Activated T-cell treated with anti-CD3 and anti-CD28 coated beads for 4 hours (primary cell): ENCODE data around the gene C20orf202.
"Not testable (repeated sequence)": the region's sequence is repeated elsewhere in the genome, so short reads cannot be mapped to it uniquely, and the experiment has no call there.

Experiments used
- DNase-seq: peaks from one replicate; pipeline ENCODE4 v3.0.0-alpha.2; 2020

The C20orf202 gene

GRCh38 chr20:1250282-1250681 is 47.0 kb downstream of the C20orf202 start:
- not testable (repeated sequence) for DNase-seq

- DNase-seq, result no peak
Measured at GRCh38 chr20:1252416-1252815, 49.2 kb downstream of the C20orf202 start.

GRCh38 chr20:1254254-1254653 is 51.0 kb downstream of the C20orf202 start:
- DNase-seq, result no peak

GRCh38 chr20:1255675-1256074 is 52.4 kb downstream of the C20orf202 start:
- no peak for DNase-seq
